ENCODE data around the gene CYP46A1. TPM values are rescaled to one million over a fixed set of nuclear protein-coding genes. Genes with fewer than 3 reads are reported as not detected.

The CYP46A1 gene
- total RNA-seq, 1 donor from 2014 or later, result 3.6 TPM

DNA sequence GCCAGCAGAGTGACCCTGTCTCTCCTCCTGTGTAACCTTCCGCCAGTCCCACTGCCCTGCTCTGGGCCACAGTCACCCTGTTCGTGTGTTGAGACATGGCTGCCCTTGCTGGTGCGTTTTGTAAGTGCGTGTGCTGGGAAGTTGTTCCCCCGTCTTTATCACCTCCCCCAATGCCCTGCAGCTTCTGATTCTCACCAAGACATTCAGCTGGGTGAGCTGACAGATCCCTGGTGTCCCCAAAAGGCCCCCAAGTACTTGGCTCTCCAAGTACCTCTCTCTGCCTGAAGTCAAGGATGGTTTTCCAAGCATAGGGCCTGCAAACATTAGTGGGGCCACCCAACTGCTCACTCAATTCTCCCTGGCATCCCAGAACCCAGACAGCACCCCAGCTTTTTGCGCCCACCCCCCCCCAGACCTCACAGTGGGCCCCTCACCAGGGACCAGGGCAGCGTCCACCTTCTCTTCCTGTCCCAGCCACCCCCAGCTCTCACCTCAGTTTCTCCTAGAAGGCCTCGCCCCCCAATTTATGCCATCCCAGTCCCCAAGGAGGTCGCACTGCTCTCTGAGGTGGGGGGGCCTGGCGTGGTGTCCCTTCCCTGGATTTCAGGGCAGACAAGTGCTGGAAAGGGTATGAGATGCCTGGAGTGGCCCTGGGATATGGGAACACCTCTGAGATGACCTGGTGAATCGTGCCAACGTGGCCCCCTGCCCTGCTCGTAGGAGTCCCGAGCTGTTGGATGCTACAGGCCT lies 57.3 kb downstream of the CYP46A1 start:
- H3K27me3 Mint-ChIP-seq (ENCODE audit: low read depth), result peaks cover 3% of the 10 kb centered on the region
- H3K4me3 Mint-ChIP-seq, result no peak overlapping the region
- H3K4me1 Mint-ChIP-seq, result peaks cover 7% of the 10 kb centered on the region
- H3K27ac Mint-ChIP-seq (ENCODE audit: unreplicated experiment), result no peak overlapping the region
- H3K9me3 Mint-ChIP-seq, result no peaks in the 10 kb centered on the region
- DNase-seq (ENCODE audit: low read depth, low spot score), result no peak
- TF ChIP-seq, protein P1, sequence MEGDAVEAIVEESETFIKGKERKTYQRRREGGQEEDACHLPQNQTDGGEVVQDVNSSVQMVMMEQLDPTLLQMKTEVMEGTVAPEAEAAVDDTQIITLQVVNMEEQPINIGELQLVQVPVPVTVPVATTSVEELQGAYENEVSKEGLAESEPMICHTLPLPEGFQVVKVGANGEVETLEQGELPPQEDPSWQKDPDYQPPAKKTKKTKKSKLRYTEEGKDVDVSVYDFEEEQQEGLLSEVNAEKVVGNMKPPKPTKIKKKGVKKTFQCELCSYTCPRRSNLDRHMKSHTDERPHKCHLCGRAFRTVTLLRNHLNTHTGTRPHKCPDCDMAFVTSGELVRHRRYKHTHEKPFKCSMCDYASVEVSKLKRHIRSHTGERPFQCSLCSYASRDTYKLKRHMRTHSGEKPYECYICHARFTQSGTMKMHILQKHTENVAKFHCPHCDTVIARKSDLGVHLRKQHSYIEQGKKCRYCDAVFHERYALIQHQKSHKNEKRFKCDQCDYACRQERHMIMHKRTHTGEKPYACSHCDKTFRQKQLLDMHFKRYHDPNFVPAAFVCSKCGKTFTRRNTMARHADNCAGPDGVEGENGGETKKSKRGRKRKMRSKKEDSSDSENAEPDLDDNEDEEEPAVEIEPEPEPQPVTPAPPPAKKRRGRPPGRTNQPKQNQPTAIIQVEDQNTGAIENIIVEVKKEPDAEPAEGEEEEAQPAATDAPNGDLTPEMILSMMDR (conservative IDR thresholded peaks at IDR 0.05), result no peak
- H3K36me3 Mint-ChIP-seq (ENCODE audit: low read depth), result no peaks in the 10 kb centered on the region

DNA sequence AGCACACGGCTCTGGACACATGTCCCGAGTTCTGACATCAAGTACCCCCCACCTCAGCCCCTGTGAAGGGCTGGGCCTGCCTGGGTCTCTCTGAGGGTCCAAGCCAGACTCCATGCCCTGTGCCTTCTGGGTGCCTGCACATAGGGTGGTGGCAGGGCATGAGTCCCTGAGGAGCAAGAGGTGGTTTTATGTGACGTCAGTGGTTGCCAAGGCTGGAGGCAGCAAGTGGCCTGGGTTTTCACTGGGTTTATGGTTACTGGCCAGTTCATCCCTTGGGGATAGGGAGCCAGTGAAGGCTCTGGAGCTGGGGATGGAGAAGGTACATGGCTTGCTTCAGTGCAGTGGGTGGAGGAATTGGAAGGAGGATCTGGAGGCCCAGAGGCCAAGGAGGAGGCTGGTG lies 58.0 kb downstream of the CYP46A1 start:
- no peak overlapping the region for H3K4me3 Mint-ChIP-seq
- H3K36me3 Mint-ChIP-seq (ENCODE audit: low read depth), result no peaks in the 10 kb centered on the region
- H3K9me3 Mint-ChIP-seq, result no peaks in the 10 kb centered on the region
- TF ChIP-seq, protein P1 (conservative IDR thresholded peaks at IDR 0.05), result no peak
- peak overlapping the region; percentile 58 for H3K27ac Mint-ChIP-seq (ENCODE audit: unreplicated experiment)
- H3K27me3 Mint-ChIP-seq (ENCODE audit: low read depth), result peaks cover 3% of the 10 kb centered on the region
- H3K4me1 Mint-ChIP-seq, result peaks cover 7% of the 10 kb centered on the region
- no peak for DNase-seq (ENCODE audit: low read depth, low spot score)

DNA sequence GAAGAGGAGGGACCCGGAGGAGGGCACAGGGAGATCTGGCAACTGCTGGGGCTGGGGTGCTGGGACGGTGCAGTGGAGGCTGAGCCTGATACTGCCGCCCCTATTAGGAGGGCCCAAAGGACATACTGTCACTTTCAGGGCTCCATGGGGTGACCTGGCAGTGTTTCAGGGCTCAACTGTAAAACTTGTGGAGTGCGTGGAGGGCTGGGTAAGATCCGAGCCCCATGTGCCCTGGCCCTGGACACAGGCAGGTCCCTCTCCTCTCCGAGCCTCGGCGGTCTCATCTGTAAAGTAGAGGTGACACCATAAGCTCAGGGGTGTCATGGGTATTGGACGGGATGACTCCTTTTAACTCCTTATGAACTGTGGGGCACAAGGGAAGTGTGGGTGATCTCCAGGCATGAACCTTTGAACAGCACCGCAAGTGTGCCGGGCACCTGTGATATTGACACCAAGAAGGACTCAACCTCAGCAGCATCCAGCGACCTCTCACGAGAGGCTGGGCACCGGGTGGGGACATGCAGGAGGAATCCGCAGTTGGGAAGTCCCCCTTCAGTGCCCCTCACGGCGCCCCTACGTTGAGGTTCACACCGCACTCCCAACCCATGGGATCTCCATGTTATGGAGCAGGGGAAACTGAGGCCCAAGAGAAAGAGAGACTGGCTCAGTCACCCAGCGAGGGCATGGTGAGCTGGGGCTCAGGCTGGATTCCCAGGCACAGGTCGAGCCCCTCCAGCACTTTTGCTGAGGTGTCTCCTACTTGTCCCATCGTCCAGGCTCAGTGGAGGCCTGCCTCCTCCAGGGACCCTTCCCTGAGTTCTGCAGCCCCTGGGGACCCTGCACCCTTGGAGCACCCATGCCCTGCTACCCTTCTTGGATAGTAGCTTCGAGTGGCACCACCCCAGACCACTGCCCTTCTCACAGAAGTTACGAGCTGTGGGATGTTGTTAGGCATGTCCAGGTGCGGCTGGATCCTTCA lies 58.7 kb downstream of the CYP46A1 start:
- DNase-seq (ENCODE audit: low read depth, low spot score), result no peak
- peaks cover 7% of the 10 kb centered on the region for H3K4me1 Mint-ChIP-seq
- TF ChIP-seq, protein P1 (conservative IDR thresholded peaks at IDR 0.05), result no peak
- H3K27ac Mint-ChIP-seq (ENCODE audit: unreplicated experiment), result no peak overlapping the region
- no peaks in the 10 kb centered on the region for H3K36me3 Mint-ChIP-seq (ENCODE audit: low read depth)
- no peak overlapping the region for H3K4me3 Mint-ChIP-seq
- no peaks in the 10 kb centered on the region for H3K9me3 Mint-ChIP-seq
- peaks cover 3% of the 10 kb centered on the region for H3K27me3 Mint-ChIP-seq (ENCODE audit: low read depth)

DNA sequence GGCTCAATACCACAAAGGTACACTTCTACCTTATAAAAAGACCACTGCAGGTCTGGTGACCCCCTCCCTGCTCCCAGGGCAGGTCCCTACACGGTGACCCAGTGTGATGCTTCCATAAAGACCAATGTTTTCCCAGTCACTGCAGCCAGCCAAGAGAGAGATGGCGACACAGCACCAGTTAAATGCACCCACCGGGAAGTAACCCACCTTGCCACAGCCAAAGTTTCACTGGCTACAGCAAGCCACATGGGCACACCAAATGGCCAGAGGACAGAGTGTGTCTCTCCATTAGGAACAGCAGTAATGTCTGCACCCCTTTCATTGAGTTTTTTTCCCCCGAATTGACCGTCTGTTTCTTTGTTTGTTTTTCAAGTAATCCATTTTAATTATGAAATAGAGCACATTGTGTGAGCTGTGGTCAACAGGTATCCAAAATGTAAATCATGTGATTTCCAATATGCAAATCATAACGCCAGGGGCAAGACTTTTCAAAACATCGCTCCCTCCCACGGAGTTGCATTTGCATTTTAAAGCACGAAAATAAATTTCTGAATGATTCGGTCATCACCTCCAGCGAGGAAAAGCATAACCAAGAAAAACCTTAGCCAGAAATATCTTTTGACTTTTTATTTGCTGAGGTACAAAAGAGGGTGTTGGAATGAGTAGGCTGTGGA lies 60.2 kb downstream of the CYP46A1 start:
- Mint-ChIP-seq H3K9me3 (no peaks in the 10 kb centered on the region), H3K27me3 (ENCODE audit: low read depth) (peaks cover 3% of the 10 kb centered on the region), H3K27ac (ENCODE audit: unreplicated experiment) (no peak overlapping the region), H3K4me1 (peaks cover 7% of the 10 kb centered on the region), H3K4me3 (no peak overlapping the region), H3K36me3 (ENCODE audit: low read depth) (no peaks in the 10 kb centered on the region)
- no peak for DNase-seq (ENCODE audit: low read depth, low spot score)
- TF ChIP-seq, protein P1 (conservative IDR thresholded peaks at IDR 0.05), result no peak

DNA sequence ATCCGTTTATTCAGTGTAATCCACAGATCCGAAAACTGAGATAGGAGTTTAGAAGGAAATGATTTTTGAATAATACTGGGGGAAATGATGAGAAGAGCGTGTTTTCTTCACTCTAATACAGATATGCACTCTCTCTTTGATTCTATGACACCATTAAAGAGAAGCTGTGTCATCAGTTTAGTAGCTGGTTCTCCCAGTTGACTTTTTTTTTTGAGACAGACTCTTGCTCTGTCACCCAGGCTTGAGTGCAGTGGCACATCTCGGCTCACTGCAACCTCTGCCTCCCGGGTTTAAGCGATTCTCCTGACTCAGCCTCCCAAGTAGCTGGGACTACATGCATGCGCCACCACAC lies 60.8 kb downstream of the CYP46A1 start:
- H3K4me1 Mint-ChIP-seq, result peaks cover 7% of the 10 kb centered on the region
- peaks cover 3% of the 10 kb centered on the region for H3K27me3 Mint-ChIP-seq (ENCODE audit: low read depth)
- H3K9me3 Mint-ChIP-seq, result no peaks in the 10 kb centered on the region
- H3K36me3 Mint-ChIP-seq (ENCODE audit: low read depth), result no peaks in the 10 kb centered on the region
- DNase-seq (ENCODE audit: low read depth, low spot score), result no peak
- H3K27ac Mint-ChIP-seq (ENCODE audit: unreplicated experiment), result no peak overlapping the region
- H3K4me3 Mint-ChIP-seq, result no peak overlapping the region
- TF ChIP-seq, protein P1 (conservative IDR thresholded peaks at IDR 0.05), result no peak
